ENCODE results near the gene WNT7B. TPM values are rescaled to one million over a fixed set of nuclear protein-coding genes. Genes with fewer than 3 reads are reported as not detected.

WNT7B gene
- total and polyA plus RNA-seq, 2 donors (not counting 1 experiment from before 2014, with no cell fraction given), result 0.22 to 0.67 TPM

DNA sequence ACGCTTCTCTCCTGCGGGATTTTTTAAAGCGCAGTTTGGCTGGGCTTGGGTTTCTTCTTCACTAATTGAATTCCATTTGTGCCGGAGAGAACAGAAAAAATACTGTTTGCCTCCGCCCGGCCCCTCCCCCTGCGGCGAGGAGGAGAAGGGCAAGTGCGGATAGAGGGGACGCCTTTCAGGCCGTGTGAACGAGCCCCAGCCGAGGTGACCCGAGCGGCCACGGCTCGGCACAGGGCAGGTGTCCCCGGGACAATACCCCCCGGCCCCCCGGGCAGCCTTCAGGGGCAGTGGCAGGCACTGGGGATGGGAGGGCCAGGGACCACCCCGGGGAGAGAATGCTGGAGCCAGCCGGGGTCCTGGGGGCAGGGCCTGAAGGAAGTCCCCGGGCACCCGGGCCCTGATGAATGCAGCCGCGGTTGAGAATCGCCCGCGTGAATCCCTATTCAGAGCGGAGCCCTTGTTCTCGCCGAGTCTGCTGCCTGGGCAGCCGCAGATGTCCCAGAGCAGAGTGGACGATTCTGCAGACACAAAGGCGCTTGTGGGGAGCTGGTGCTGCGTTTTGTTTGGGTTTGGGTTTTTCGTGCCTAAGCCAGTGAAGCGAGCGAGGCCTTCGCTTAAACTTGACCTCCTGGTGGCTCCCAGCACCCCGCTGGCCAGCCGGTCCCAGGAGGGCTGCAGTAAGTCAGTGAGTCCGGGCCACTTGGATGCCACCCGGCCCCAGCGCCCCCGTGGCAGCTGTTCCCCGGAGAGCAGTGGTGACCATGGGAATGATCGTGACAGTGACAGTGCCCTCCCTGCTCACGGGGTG, 96.0 kb downstream of the WNT7B start:
- H2AFZ ChIP-seq (ENCODE audit: insufficient read depth, low read depth, low read length, poor library complexity, severe bottlenecking), result no peak overlapping the region

More for the DNA sequence above, 96.0 kb downstream of the WNT7B start:
- no peak overlapping the region for H3K27ac ChIP-seq (ENCODE audit: low read length in 2 of 2)
- Mint-ChIP-seq H3K9me3 (ENCODE audit: insufficient read depth) (no peaks in the 10 kb centered on the region), H3K27me3 (peaks cover 34% of the 10 kb centered on the region), H3K4me1 (peaks cover 1% of the 10 kb centered on the region), H3K27ac (no peak overlapping the region), H3K4me3 (no peak overlapping the region)
- CTCF ChIA-PET, result no interaction called here
- POLR2A ChIA-PET, result no interaction called here
- H3K4me3 ChIP-seq (ENCODE audit: control extremely low read depth in 1 of 5, extremely low read depth in 1 of 5, insufficient read depth in 1 of 5, low read depth in 2 of 5, low read length in 4 of 5), result no peak overlapping the region
- H4K20me1 ChIP-seq (ENCODE audit: control insufficient read depth, insufficient read depth, low read length, poor library complexity, severe bottlenecking), result no peaks in the 10 kb centered on the region
- peaks cover 0 to 6% of the 10 kb centered on the region in 2 donors for H3K4me1 ChIP-seq (ENCODE audit: control insufficient read depth in 2 of 2, insufficient read depth in 2 of 2, low read length in 2 of 2)
- ATAC-seq (ENCODE audit: low read depth), result no peak
- DNase-seq, result no peak
- no peak overlapping the region for H3K4me2 ChIP-seq (replicated peaks; ENCODE audit: low read depth, low read length, poor library complexity, severe bottlenecking)
- intact Hi-C loops (cut with micrococcal nuclease), result no loop called here
- H3K79me2 ChIP-seq (ENCODE audit: control insufficient read depth, insufficient read depth, low read length), result no peaks in the 10 kb centered on the region
- TF ChIP-seq, protein P1, sequence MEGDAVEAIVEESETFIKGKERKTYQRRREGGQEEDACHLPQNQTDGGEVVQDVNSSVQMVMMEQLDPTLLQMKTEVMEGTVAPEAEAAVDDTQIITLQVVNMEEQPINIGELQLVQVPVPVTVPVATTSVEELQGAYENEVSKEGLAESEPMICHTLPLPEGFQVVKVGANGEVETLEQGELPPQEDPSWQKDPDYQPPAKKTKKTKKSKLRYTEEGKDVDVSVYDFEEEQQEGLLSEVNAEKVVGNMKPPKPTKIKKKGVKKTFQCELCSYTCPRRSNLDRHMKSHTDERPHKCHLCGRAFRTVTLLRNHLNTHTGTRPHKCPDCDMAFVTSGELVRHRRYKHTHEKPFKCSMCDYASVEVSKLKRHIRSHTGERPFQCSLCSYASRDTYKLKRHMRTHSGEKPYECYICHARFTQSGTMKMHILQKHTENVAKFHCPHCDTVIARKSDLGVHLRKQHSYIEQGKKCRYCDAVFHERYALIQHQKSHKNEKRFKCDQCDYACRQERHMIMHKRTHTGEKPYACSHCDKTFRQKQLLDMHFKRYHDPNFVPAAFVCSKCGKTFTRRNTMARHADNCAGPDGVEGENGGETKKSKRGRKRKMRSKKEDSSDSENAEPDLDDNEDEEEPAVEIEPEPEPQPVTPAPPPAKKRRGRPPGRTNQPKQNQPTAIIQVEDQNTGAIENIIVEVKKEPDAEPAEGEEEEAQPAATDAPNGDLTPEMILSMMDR (IDR thresholded peaks at IDR 0.05), result no peak
- TF ChIP-seq EZH2 (IDR thresholded peaks at IDR 0.05; ENCODE audit: borderline replicate concordance, insufficient read depth, low read depth, low read length, poor library complexity, severe bottlenecking), result no peak
- H3K27me3 ChIP-seq (replicated peaks in 1 of 4; ENCODE audit: control extremely low read depth in 1 of 4, control insufficient read depth in 3 of 4, insufficient read depth in 4 of 4, low read length in 3 of 4), result peaks cover 0 to 53% (median 5%) of the 10 kb centered on the region in 4 experiments
- H3K9me3 ChIP-seq (ENCODE audit: control extremely low read depth in 1 of 3, control insufficient read depth in 2 of 3, insufficient read depth in 1 of 3, low read length in 2 of 3), result peaks cover 0 to 3% (median 0%) of the 10 kb centered on the region in 3 donors
- H3K9ac ChIP-seq (ENCODE audit: low read length), result no peak overlapping the region
- no peaks in the 10 kb centered on the region for H3K36me3 ChIP-seq (replicated peaks in 1 of 2; ENCODE audit: control extremely low read depth in 1 of 2, control insufficient read depth in 1 of 2, extremely low read depth in 1 of 2, insufficient read depth in 2 of 2, low read length in 1 of 2)
- WGBS (ENCODE audit: insufficient coverage), result 17% methylated on average over 46 of the region's 49 CpGs

Data from B cell (primary cell).